Muscle of arm (tissue), 12 donors: ENCODE data around the gene ASB1. TPM values are rescaled to one million over a fixed set of nuclear protein-coding genes. Genes with fewer than 3 reads are reported as not detected.

Source experiments
- DNase-seq: peaks from one replicate; pipeline ENCODE4 v3.0.0-alpha.2; 2013
- polyA plus RNA-seq, 12 donors: library from polyadenylated mRNA; unstranded; fragments of 120-200 nt; gene quantifications; one replicate each; pipeline ENCODE4 v1.2.1, GENCODE V29; 2013; ENCODE audit not compliant: insufficient read length in 12 of 12

The ASB1 gene
- polyA plus RNA-seq, 12 donors: 27.0 to 50.7 (median 46.0) TPM; not detected in 1

GRCh38 chr2:238493411-238493810 is 66.7 kb downstream of the ASB1 start:
- DNase-seq: no peak

DNA sequence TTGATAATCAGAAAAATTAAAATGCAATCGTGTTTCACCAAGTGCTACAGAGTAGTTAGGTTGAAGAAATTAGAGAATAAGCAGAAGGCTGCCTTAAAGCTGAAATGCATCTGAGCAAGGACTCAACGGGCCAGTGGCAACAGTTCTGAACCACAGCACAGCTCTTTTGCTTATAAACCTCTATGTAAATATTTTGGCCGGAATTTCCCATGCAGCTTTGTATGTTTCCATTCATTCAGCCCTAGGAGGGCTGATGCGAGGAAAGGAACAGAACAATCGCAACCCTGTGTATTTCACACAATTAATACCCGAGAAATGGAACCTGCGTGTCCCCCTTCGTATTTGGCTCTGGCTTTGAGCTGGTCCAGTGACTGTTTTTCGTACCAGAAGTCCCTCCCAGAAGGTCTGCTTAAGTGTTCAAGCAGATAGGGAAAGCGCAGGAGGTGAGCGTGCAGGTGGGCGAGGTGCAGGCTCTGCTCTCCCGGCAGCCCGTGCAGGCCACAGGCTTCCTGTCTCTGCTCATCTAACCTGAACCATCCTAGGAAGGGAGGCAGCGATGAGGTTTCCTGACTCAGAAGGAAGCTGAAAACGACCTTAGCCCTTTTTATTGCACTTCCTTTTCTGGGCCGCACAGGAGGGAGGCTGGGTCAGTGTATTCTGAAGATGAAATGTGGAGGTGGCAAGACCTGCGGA is 67.3 kb downstream of the ASB1 start:
- DNase-seq: no peak

DNA sequence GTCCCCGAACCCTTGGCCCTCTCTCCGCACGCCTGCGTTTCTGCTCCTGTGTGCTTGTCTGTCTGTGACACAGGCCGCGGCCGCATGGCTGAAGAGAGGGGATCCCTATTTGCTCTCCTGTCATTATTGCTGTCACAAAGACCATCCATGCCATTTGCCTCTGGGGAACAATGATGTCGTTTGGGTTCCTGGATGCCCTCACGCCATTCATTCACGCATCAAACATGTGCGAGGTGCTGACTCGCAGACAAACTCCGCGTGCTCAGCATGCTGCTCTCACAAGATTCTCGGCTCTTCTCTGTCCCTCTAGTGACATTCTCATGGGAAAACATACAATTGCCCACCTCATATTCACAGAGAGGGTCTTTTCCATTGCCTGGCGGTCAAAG is 67.8 kb downstream of the ASB1 start:
- DNase-seq: no peak

GRCh38 chr2:238495422-238495821 is 68.7 kb downstream of the ASB1 start:
- DNase-seq: no peak

DNA sequence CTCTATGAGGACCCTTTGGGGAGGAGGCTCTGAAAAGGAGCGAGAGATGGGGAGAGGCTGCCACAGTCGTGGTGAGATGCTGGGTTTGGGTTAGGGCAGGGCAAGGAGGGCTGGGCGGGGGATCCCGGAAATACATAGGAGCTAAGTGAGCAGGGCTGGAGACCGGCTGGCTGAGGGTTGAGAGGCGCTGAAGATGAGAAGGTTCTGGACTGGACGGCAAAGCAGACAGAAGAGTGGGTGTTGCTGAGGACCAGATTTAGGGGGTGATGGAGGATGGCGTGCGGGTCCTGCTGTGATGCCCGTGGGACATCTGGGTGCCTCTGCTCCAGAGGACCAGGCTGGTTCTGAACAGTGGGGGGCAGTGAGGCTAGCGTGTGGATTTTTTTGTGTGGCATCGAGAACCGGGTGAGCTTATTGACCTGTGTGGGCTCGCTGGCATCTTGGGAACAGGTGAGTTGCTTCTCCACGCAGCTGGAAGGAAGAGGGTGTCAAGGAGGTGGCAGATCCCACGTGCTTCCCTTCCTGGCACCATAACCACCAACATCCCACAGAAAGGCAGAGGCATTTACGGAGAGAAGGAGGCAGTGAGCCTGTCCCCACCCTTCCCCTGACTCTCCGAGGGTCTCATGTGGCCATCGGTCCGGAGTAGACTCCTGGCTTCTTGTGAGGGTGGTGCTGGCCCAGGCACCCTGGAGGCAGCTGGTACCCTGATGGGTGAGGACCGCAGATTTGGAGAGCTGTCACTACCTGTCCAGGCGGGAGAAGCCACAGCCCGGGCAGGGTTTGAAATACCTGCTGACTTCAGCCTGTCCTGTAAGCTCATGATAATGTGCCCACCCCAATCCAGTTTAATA is 70.3 kb downstream of the ASB1 start:
- no peak for DNase-seq

- DNase-seq: no peak
Observed at GRCh38 chr2:238497610-238498005, 70.9 kb downstream of the ASB1 start.

DNA sequence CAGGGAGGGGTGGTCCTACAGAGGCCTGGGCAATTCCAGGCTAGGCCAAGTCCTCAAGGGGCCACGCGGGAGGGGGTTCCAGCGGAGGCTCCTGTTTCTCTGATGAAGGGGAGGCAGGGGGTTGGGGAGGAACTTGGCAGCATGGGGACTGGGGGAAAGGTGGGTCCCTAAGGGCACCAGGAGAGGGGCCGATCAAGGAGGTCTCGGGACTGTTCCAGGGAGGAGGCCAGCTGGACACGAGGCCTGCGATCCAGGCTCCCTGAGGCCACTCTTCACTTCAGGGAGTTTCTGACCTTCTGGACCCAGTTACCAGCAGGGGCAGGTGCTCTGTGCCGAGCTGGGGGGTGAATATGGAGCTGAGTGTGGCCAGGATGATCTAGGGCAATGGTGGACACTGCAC is 71.5 kb downstream of the ASB1 start:
- no peak for DNase-seq

DNA sequence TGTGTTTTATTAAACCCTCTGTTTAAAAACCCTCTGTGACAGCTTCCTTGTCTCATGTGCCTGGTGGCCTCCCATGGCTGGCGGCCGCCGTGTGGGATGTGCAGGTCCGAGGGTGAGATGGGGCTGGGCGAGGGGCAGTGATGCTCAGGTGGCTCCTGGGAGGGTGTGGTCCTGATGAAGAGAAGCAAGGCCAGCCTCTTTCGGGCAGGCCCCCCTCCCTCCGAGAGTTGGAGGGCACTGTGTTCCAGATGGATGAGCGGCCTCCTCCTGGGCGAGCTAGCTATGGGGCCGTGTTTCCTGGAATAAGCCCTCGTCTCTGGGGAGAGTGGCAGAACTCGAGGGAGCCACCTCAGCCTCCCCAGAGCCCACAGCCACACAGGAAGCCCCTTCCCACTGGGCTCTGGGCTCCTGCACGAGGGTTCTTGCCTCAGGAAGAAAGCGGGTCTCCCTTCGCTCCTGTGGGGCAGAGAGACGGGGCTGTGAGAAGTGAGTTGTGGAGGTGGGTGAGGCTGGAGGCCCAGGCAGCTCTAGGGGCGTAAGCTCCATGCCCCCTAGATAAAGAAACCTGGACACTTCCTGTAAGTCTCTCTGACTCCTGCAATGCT is 72.1 kb downstream of the ASB1 start:
- no peak for DNase-seq

- DNase-seq: no peak
Observed at GRCh38 chr2:238499731-238500580, 73.2 kb downstream of the ASB1 start.

- DNase-seq: no peak
Observed at GRCh38 chr2:238501311-238501710, 74.6 kb downstream of the ASB1 start.

Other genes with a start within 250 kb of the ASB1 start
- 10 to 100 TPM in 11 of 12 donors, not detected in 1; 30.9 to 62.5 (median 36.2) TPM for gene ILKAP, start 223.2 kb upstream of the ASB1 start, polyA plus RNA-seq
- 10 to 100 TPM in 10 of 12 donors, 1 to 10 TPM in 1, not detected in 1; 5.9 to 53.7 (median 15.5) TPM for gene HES6, start 186.9 kb upstream of the ASB1 start, polyA plus RNA-seq
- gene PER2, start 138.3 kb upstream of the ASB1 start, polyA plus RNA-seq: 1 to 10 TPM in 11 of 12 donors, not detected in 1; 3.6 to 7.9 (median 4.6) TPM
- 10 to 100 TPM in 2 of 12 donors, 1 to 10 TPM in 9, not detected in 1; 7.1 to 22.5 (median 8.8) TPM for gene TRAF3IP1, start 106.4 kb upstream of the ASB1 start, polyA plus RNA-seq